ENCODE data around the gene TMEM123.

TMEM123 gene

GRCh38 chr11:102452461-102453301, at the start of gene TMEM123:
TMEM123 (minus strand) TSS chr11:102452765; CDS start chr11:102452623, 142 bp downstream.
- DNase-seq = peak; percentile 85 to 87

- DNase-seq = no peak
Measured at GRCh38 chr11:102500829-102501228, 48.3 kb upstream of the TMEM123 start.

- no peak for DNase-seq
Measured at GRCh38 chr11:102499931-102500330, 47.4 kb upstream of the TMEM123 start.

GRCh38 chr11:102499151-102499550, 46.6 kb upstream of the TMEM123 start:
- no peak for DNase-seq

GRCh38 chr11:102497061-102497460, 44.5 kb upstream of the TMEM123 start:
- DNase-seq = no peak

- DNase-seq = peak; percentile 50 to 57
Measured at GRCh38 chr11:102495161-102496042, 42.8 kb upstream of the TMEM123 start.

GRCh38 chr11:102494216-102494615, 41.7 kb upstream of the TMEM123 start:
- DNase-seq = no peak

GRCh38 chr11:102493524-102493923, 41.0 kb upstream of the TMEM123 start:
- no peak for DNase-seq

GRCh38 chr11:102491969-102492368, 39.4 kb upstream of the TMEM123 start:
- no peak for DNase-seq

GRCh38 chr11:102489186-102490145, 36.9 kb upstream of the TMEM123 start:
- no peak for DNase-seq

- DNase-seq = no peak
Measured at GRCh38 chr11:102488208-102488607, 35.6 kb upstream of the TMEM123 start.

- no peak for DNase-seq
Measured at GRCh38 chr11:102487214-102487613, 34.6 kb upstream of the TMEM123 start.

- DNase-seq = no peak
Measured at GRCh38 chr11:102486584-102486983, 34.0 kb upstream of the TMEM123 start.

GRCh38 chr11:102485095-102485722, 32.6 kb upstream of the TMEM123 start:
- DNase-seq = no peak

GRCh38 chr11:102482433-102482832, 29.9 kb upstream of the TMEM123 start:
- no peak for DNase-seq

GRCh38 chr11:102479733-102480132, 27.2 kb upstream of the TMEM123 start:
- no peak for DNase-seq

GRCh38 chr11:102478673-102479299, 26.2 kb upstream of the TMEM123 start:
- DNase-seq = no peak

GRCh38 chr11:102476812-102477211, 24.2 kb upstream of the TMEM123 start:
- peak in 1 of 2 donors; percentile 6 for DNase-seq

GRCh38 chr11:102476069-102476468, 23.5 kb upstream of the TMEM123 start:
- DNase-seq = no peak

GRCh38 chr11:102473543-102473942, 21.0 kb upstream of the TMEM123 start:
- DNase-seq = no peak

GRCh38 chr11:102472127-102472526, 19.6 kb upstream of the TMEM123 start:
- DNase-seq = no peak

- DNase-seq = no peak
Measured at GRCh38 chr11:102471474-102471873, 18.9 kb upstream of the TMEM123 start.

All from activated CD4-positive, alpha-beta T cell treated with anti-CD3 and anti-CD28 coated beads for 4 hours (primary cell).